WTC11 (cell line): ENCODE data around the gene PBX4. TPM values are rescaled to one million over a fixed set of nuclear protein-coding genes. Genes with fewer than 3 reads are reported as not detected.

ENCODE experiments used
- CBFB ChIP-seq: sonication (generic); formaldehyde crosslinking; IDR thresholded peaks from 2 replicates; pipeline ENCODE4 v1.8.1; 2022; ENCODE audit warnings: mild to moderate bottlenecking, low read depth, missing genetic modification reagents
- CREM ChIP-seq: sonication (generic); formaldehyde crosslinking; IDR thresholded peaks from 2 replicates; pipeline ENCODE4 v1.8.1; 2022; ENCODE audit warnings: mild to moderate bottlenecking, missing genetic modification reagents, moderate library complexity
- ELF4 ChIP-seq: sonication (generic); formaldehyde crosslinking; IDR thresholded peaks from 2 replicates; pipeline ENCODE4 v1.8.1; 2022; ENCODE audit warnings: low read depth, mild to moderate bottlenecking, moderate library complexity, missing genetic modification reagents
- ESRRA ChIP-seq: sonication (generic); formaldehyde crosslinking; IDR thresholded peaks from 2 replicates; pipeline ENCODE4 v1.8.1; 2022; ENCODE audit warnings: mild to moderate bottlenecking, missing genetic modification reagents, borderline replicate concordance
- IRF2 ChIP-seq: sonication (generic); formaldehyde crosslinking; IDR thresholded peaks from 2 replicates; pipeline ENCODE4 v1.8.0; 2022; ENCODE audit warnings: low read depth, missing genetic modification reagents, borderline replicate concordance
- JAZF1 ChIP-seq: fragments of 250-450 bp; sonication (Bioruptor Pico); IDR thresholded peaks from 2 replicates; pipeline ENCODE4 v1.9.0; 2021; ENCODE audit warnings: moderate library complexity, mild to moderate bottlenecking, inconsistent platforms
- KAT7 ChIP-seq: sonication (generic); formaldehyde crosslinking; IDR thresholded peaks from 2 replicates; pipeline ENCODE4 v1.8.1; 2023; ENCODE audit warnings: missing genetic modification reagents, mild to moderate bottlenecking, borderline replicate concordance
- MYBL2 ChIP-seq: sonication (generic); formaldehyde crosslinking; IDR thresholded peaks from 2 replicates; pipeline ENCODE4 v1.8.1; 2023; ENCODE audit warnings: mild to moderate bottlenecking, moderate library complexity, missing genetic modification reagents
- NFYB ChIP-seq: sonication (generic); formaldehyde crosslinking; conservative IDR thresholded peaks from 2 replicates; pipeline ENCODE4 v1.8.0; 2022; ENCODE audit warnings: low read depth, missing genetic modification reagents
- RELA ChIP-seq: sonication (generic); formaldehyde crosslinking; IDR thresholded peaks from 2 replicates; pipeline ENCODE4 v1.8.1; 2022; ENCODE audit warnings: missing genetic modification reagents, mild to moderate bottlenecking, borderline replicate concordance
- SMAD3 ChIP-seq: sonication (generic); formaldehyde crosslinking; IDR thresholded peaks from 2 replicates; pipeline ENCODE4 v1.8.0; 2022; ENCODE audit warnings: missing genetic modification reagents, mild to moderate bottlenecking, borderline replicate concordance
- TEAD1 ChIP-seq: sonication (generic); formaldehyde crosslinking; IDR thresholded peaks from 2 replicates; pipeline ENCODE4 v1.8.0; 2022; ENCODE audit warnings: mild to moderate bottlenecking, missing genetic modification reagents
- TEAD4 ChIP-seq: sonication (generic); formaldehyde crosslinking; IDR thresholded peaks from 2 replicates; pipeline ENCODE4 v1.8.0; 2022; ENCODE audit warnings: mild to moderate bottlenecking, missing genetic modification reagents
- ZNF121 ChIP-seq: sonication (generic); formaldehyde crosslinking; IDR thresholded peaks from 2 replicates; pipeline ENCODE4 v1.8.0; 2023; ENCODE audit warnings: missing genetic modification reagents
- ZNF138 ChIP-seq: sonication (generic); formaldehyde crosslinking; conservative IDR thresholded peaks from 2 replicates; pipeline ENCODE4 v1.8.1; 2022; ENCODE audit warnings: mild to moderate bottlenecking, moderate library complexity, missing genetic modification reagents
- ZNF232 ChIP-seq: sonication (generic); formaldehyde crosslinking; IDR thresholded peaks from 2 replicates; pipeline ENCODE4 v1.8.0; 2022; ENCODE audit warnings: mild to moderate bottlenecking, missing genetic modification reagents
- ZNF396 ChIP-seq: fragments of 250-450 bp; sonication (Bioruptor Pico); IDR thresholded peaks from 2 replicates; pipeline ENCODE4 v1.8.0; 2021; ENCODE audit warnings: mild to moderate bottlenecking, moderate library complexity, borderline replicate concordance
- total RNA-seq: library from RNA; stranded (reverse); gene quantifications from 3 replicates; pipeline ENCODE4 v1.2.3, GENCODE V29; 2021
- TF ChIP-seq, protein P1 (sequence below): sonication (generic); formaldehyde crosslinking; IDR thresholded peaks from 2 replicates; pipeline ENCODE4 v1.8.1; 2022; ENCODE audit warnings: low read depth, mild to moderate bottlenecking, moderate library complexity, missing genetic modification reagents, borderline replicate concordance
- TF ChIP-seq, protein P2 (sequence below): sonication (generic); formaldehyde crosslinking; IDR thresholded peaks from 2 replicates; pipeline ENCODE4 v1.8.0; 2022; ENCODE audit warnings: mild to moderate bottlenecking, missing genetic modification reagents
- TF ChIP-seq, protein P3 (sequence below): sonication (generic); formaldehyde crosslinking; IDR thresholded peaks from 2 replicates; pipeline ENCODE4 v1.8.1; 2023; ENCODE audit warnings: mild to moderate bottlenecking, missing genetic modification reagents
- TF ChIP-seq, protein P4 (sequence below): sonication (generic); formaldehyde crosslinking; IDR thresholded peaks from 2 replicates; pipeline ENCODE4 v1.8.1; 2022; ENCODE audit warnings: missing genetic modification reagents, borderline replicate concordance
- TF ChIP-seq, protein P5 (sequence below): sonication (generic); formaldehyde crosslinking; IDR thresholded peaks from 2 replicates; pipeline ENCODE4 v1.8.0; 2023; ENCODE audit warnings: missing genetic modification reagents, mild to moderate bottlenecking, borderline replicate concordance
- TF ChIP-seq, protein P6 (sequence below): fragments of 200-600 bp; IDR thresholded peaks from 2 replicates; pipeline ENCODE4 v1.8.0; 2022; ENCODE audit warnings: antibody characterized with exemption
- TF ChIP-seq, protein P7 (sequence below): sonication (generic); formaldehyde crosslinking; IDR thresholded peaks from 2 replicates; pipeline ENCODE4 v1.8.0; 2022; ENCODE audit warnings: missing genetic modification reagents

The PBX4 gene
- total RNA-seq, 1 experiment from 2014 or later, result 3.2 TPM

DNA sequence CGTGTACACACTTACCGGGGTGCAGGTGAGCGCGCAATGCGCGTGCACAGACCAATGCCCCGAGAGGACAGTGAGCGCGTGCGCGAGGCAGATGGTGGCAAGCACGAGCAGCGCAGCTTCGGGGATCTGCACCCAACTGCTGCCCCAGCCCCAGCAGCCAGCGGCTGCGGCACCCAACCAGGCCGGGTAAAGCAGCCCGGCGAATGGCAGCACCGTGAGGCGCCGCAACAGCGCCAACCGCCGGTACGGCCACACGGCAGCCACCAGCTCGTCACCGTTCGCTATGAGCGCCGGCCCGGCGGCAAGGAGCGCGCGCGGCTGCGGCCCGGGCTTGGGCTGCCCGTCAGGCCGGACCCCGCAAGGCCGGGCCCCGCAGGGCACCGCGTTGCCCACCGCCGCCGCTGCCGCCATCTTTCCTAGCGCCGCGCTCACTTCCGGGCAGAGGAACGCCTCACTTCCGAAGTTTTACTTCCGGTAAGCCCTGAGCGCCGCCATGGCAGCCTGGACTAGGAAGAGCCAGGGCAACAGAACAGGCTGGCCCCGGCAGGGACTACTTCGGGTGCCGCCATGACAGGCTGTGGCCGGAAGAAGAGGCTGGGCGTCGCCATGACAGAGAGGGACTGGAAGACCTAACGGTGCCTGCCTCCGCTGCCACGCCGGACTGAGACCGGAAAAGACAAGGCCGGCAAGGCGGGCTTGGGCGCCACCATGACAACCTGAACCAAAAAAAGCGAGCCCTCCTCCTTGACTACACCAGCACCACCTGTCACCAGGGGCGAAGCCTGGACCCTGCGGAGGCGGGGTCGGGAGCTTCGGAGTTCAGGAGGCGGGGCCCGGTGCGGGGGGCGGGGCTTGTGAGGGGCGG is 45.0 kb upstream of the PBX4 start, which contains the start of gene ATP13A1 (continued):
- TF ChIP-seq ZNF232 (CRISPR knock-in tag) (0 out of 2 replicates have a peak, but pooled peaks have one; percentile 13), TEAD4 (CRISPR knock-in tag) (no peak; the same call in 1 of the 2 replicates), ESRRA (CRISPR knock-in tag) (no peak), SMAD3 (CRISPR knock-in tag) (no peak), KAT7 (CRISPR knock-in tag) (peak; percentile 73; the same call in 1 of the 2 replicates), ELF4 (no peak), IRF2 (CRISPR knock-in tag) (no peak), TEAD1 (CRISPR knock-in tag) (peak; percentile 64; the same call in 1 of the 2 replicates), MYBL2 (CRISPR knock-in tag) (no peak), ZNF396 (no peak), CBFB (CRISPR knock-in tag) (no peak), ZNF121 (CRISPR knock-in tag) (no peak), NFYB (no peak), CREM (peak; percentile 69; the same call in 1 of the 2 replicates), JAZF1 (no peak), RELA (CRISPR knock-in tag) (0 out of 2 replicates have a peak, but pooled peaks have one; percentile 16), ZNF138 (no peak)
- TF ChIP-seq, protein P1, sequence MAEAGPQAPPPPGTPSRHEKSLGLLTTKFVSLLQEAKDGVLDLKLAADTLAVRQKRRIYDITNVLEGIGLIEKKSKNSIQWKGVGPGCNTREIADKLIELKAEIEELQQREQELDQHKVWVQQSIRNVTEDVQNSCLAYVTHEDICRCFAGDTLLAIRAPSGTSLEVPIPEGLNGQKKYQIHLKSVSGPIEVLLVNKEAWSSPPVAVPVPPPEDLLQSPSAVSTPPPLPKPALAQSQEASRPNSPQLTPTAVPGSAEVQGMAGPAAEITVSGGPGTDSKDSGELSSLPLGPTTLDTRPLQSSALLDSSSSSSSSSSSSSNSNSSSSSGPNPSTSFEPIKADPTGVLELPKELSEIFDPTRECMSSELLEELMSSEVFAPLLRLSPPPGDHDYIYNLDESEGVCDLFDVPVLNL (CRISPR knock-in tag), result no peak
- TF ChIP-seq, protein P2, sequence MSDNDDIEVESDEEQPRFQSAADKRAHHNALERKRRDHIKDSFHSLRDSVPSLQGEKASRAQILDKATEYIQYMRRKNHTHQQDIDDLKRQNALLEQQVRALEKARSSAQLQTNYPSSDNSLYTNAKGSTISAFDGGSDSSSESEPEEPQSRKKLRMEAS (CRISPR knock-in tag), result peak; percentile 63
- TF ChIP-seq, protein P3, sequence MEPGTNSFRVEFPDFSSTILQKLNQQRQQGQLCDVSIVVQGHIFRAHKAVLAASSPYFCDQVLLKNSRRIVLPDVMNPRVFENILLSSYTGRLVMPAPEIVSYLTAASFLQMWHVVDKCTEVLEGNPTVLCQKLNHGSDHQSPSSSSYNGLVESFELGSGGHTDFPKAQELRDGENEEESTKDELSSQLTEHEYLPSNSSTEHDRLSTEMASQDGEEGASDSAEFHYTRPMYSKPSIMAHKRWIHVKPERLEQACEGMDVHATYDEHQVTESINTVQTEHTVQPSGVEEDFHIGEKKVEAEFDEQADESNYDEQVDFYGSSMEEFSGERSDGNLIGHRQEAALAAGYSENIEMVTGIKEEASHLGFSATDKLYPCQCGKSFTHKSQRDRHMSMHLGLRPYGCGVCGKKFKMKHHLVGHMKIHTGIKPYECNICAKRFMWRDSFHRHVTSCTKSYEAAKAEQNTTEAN (CRISPR knock-in tag), result no peak
- TF ChIP-seq, protein P4, sequence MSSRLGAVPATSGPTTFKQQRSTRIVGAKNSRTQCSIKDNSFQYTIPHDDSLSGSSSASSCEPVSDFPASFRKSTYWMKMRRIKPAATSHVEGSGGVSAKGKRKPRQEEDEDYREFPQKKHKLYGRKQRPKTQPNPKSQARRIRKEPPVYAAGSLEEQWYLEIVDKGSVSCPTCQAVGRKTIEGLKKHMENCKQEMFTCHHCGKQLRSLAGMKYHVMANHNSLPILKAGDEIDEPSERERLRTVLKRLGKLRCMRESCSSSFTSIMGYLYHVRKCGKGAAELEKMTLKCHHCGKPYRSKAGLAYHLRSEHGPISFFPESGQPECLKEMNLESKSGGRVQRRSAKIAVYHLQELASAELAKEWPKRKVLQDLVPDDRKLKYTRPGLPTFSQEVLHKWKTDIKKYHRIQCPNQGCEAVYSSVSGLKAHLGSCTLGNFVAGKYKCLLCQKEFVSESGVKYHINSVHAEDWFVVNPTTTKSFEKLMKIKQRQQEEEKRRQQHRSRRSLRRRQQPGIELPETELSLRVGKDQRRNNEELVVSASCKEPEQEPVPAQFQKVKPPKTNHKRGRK (CRISPR knock-in tag), result no peak
- TF ChIP-seq, protein P5, sequence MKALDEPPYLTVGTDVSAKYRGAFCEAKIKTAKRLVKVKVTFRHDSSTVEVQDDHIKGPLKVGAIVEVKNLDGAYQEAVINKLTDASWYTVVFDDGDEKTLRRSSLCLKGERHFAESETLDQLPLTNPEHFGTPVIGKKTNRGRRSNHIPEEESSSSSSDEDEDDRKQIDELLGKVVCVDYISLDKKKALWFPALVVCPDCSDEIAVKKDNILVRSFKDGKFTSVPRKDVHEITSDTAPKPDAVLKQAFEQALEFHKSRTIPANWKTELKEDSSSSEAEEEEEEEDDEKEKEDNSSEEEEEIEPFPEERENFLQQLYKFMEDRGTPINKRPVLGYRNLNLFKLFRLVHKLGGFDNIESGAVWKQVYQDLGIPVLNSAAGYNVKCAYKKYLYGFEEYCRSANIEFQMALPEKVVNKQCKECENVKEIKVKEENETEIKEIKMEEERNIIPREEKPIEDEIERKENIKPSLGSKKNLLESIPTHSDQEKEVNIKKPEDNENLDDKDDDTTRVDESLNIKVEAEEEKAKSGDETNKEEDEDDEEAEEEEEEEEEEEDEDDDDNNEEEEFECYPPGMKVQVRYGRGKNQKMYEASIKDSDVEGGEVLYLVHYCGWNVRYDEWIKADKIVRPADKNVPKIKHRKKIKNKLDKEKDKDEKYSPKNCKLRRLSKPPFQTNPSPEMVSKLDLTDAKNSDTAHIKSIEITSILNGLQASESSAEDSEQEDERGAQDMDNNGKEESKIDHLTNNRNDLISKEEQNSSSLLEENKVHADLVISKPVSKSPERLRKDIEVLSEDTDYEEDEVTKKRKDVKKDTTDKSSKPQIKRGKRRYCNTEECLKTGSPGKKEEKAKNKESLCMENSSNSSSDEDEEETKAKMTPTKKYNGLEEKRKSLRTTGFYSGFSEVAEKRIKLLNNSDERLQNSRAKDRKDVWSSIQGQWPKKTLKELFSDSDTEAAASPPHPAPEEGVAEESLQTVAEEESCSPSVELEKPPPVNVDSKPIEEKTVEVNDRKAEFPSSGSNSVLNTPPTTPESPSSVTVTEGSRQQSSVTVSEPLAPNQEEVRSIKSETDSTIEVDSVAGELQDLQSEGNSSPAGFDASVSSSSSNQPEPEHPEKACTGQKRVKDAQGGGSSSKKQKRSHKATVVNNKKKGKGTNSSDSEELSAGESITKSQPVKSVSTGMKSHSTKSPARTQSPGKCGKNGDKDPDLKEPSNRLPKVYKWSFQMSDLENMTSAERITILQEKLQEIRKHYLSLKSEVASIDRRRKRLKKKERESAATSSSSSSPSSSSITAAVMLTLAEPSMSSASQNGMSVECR (CRISPR knock-in tag), result no peak; the same call in 1 of the 2 replicates
- TF ChIP-seq, protein P6, sequence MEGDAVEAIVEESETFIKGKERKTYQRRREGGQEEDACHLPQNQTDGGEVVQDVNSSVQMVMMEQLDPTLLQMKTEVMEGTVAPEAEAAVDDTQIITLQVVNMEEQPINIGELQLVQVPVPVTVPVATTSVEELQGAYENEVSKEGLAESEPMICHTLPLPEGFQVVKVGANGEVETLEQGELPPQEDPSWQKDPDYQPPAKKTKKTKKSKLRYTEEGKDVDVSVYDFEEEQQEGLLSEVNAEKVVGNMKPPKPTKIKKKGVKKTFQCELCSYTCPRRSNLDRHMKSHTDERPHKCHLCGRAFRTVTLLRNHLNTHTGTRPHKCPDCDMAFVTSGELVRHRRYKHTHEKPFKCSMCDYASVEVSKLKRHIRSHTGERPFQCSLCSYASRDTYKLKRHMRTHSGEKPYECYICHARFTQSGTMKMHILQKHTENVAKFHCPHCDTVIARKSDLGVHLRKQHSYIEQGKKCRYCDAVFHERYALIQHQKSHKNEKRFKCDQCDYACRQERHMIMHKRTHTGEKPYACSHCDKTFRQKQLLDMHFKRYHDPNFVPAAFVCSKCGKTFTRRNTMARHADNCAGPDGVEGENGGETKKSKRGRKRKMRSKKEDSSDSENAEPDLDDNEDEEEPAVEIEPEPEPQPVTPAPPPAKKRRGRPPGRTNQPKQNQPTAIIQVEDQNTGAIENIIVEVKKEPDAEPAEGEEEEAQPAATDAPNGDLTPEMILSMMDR, result no peak
- TF ChIP-seq, protein P7, sequence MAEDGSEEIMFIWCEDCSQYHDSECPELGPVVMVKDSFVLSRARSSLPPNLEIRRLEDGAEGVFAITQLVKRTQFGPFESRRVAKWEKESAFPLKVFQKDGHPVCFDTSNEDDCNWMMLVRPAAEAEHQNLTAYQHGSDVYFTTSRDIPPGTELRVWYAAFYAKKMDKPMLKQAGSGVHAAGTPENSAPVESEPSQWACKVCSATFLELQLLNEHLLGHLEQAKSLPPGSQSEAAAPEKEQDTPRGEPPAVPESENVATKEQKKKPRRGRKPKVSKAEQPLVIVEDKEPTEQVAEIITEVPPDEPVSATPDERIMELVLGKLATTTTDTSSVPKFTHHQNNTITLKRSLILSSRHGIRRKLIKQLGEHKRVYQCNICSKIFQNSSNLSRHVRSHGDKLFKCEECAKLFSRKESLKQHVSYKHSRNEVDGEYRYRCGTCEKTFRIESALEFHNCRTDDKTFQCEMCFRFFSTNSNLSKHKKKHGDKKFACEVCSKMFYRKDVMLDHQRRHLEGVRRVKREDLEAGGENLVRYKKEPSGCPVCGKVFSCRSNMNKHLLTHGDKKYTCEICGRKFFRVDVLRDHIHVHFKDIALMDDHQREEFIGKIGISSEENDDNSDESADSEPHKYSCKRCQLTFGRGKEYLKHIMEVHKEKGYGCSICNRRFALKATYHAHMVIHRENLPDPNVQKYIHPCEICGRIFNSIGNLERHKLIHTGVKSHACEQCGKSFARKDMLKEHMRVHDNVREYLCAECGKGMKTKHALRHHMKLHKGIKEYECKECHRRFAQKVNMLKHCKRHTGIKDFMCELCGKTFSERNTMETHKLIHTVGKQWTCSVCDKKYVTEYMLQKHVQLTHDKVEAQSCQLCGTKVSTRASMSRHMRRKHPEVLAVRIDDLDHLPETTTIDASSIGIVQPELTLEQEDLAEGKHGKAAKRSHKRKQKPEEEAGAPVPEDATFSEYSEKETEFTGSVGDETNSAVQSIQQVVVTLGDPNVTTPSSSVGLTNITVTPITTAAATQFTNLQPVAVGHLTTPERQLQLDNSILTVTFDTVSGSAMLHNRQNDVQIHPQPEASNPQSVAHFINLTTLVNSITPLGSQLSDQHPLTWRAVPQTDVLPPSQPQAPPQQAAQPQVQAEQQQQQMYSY (CRISPR knock-in tag), result no peak
